Stimulated activated CD4-positive, alpha-beta T cell treated with anti-CD3 and anti-CD28 coated beads, Interleukin-12 subunit alpha, Interleukin-12 subunit beta, amount 100 ng/mL, for 24 hours (primary cell): ENCODE results near the gene MIGA1.
A peak's percentile ranks its signal among the peaks of the same experiment; 100 is the strongest.
"Not testable (repeated sequence)": the region's sequence is repeated elsewhere in the genome, so short reads cannot be mapped to it uniquely, and the experiment has no call there.

Source experiments
- DNase-seq, 2 experiments: peaks; one replicate each; pipeline ENCODE4 v3.0.0-alpha.2; 2020; ENCODE audit warnings: low read depth in 2 of 2

The MIGA1 gene, protein sequence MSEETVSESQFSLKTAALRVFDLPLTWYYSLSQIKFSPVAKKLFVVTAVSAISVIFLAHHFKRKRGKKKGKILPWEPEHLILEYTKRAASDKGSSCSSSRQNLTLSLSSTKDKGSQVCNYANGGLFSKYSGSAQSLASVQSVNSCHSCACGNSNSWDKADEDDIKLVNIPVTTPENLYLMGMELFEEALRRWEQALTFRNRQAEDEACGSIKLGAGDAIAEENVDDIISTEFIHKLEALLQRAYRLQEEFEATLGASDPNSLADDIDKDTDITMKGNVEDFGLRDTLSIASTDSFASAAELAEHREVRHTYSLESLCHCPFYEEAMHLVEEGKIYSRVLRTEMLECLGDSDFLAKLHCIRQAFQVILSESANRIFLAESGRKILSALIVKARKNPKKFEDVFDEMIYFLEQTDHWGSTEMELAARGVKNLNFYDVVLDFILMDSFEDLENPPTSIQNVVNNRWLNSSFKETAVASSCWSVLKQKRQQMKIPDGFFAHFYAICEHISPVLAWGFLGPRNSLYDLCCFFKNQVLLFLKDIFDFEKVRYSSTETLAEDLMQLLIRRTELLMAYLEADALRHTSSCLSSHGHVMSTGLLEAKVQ

DNA sequence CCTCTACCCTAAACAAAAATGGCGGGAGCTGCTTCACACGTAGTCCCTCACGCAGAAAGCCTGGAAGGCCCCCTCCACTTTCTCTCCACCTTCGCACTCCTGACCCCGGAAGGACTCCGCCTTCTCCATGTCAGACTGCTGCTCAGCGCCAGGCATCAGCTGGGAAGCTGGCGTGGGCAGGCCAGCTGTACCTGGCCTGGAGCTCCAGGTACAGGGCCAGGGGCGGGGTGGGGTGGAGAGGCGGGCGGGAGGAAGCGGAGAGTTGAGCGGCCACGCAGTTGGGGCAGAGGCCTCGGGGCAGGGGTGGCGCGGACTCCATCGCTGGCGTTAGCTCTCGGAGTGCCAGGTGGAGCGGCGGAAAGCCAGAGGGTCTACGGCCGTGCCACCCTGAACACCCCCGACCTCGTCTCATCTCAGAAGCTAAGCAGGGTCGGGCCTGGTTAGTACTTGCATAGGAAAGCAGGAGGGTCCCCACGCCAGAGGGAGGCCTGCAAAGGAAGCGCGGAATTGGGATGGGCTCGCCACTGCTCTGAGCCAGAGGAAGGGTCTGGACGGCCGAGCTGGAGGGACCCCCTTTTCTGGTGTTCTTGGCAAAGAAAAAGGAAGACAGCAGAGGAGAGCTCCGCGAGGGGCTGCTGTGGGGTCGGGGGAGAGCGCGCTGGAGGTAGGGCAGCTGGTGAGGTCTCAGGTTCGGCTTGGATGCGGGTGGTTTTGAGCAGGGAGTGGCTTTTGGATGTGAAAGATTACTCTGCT, at the start of gene MIGA1:
Gene MIGA1, plus strand, starts transcription at position 121 of the 753 bp plus-strand sequence. CDS start 3,604 bp downstream, outside the sequence.
- peak; percentile 67 to 81 for DNase-seq

DNA sequence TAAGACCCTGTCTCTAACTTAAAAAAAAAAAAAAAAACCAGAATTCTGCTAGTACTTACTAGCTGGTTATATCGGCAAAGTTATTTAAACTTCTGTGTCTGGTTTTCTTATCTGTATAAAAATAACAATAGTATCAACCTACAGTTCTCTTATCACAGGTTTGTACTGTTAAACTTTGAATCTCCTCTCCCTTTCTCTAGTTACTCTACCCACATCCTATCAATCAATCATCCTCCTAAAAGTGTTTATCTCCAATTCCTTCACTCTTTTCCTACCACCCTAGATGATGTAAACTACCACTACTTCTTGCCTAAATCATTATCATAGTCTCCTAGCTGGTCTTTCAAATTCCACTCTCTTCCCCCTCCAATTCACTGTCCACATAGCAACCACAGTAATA, 47.4 kb upstream of the MIGA1 start:
- no peak for DNase-seq

DNA sequence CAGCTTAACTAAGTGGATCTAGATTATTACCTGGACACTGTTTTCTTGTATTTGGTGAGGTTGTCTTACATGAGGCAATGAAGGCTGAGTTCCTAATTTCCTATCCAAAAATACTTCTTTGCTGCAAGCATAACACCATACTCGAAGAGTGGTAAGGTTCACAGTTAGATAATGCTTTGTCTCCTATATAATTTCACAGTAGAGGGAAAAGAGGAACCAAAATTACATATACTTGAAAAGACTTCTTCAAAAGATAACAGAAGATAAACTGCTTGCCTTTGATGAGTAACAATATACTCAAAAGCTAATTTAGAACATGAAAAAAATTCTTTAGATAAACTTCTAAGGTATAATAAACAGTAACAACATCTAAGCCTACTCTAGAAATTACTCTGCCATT, 40.2 kb upstream of the MIGA1 start:
- DNase-seq: no peak

DNA sequence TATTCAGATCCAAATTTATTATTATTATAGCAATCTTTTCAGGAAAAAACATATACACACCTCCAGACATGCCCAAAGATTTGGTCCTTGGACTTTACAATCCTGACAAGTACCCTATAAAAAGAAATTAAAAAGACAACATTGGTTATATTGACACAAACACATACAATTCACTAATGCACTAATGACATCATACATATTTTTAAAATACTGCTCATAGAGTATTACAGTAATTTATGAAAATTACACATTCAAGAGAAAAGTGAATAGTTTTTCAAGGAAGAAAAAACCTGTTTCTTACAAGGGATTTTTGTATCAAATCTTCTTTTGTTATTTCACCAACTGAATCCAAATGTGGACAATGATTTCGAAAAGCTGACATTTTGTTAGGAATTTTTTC, 38.1 kb upstream of the MIGA1 start:
- DNase-seq: no peak

DNA sequence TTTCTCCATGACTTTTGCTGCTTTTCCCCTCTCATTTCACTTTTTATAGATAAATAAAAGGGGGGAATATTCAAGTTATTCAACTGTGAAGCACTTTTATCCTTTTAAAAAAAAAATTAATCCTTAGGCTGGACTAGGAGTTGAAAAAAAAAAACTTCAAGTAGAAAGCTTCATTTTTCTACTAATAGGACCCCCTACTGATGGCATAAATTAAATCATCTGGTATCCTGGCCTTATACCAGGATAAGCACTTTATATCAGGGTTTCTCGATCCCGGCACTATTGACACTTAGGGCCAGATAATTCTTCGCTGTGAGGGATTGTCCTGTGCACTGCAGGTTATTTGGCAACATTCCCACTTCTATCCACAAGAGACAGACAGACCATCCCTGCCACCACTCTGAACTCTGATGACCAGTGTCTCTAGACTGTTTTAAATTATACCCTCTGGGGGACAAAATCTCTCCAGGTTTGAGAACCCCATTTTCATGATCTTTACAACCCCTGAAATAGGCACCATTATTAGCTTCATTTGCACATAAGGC, 37.4 kb upstream of the MIGA1 start:
- no peak for DNase-seq

DNA sequence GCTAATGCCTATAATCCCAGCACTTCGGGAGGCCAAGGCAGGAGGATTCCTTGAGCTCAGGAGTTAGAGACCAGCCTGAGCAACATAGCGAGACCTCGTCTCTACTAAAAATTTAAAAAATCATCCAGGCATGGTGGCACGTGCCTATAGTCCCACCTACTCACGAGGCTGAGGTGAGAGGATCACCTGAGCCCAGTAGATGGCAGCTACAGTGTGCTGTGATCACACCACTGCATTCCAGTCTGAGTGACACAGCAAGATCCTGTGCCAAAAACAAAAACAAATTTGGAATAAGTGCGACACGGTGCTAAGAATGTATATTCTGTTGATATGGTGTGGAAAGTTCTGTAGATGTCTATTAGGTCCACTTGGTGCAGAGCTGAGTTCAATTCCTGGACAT, 34.9 kb upstream of the MIGA1 start:
- DNase-seq: no peak

DNA sequence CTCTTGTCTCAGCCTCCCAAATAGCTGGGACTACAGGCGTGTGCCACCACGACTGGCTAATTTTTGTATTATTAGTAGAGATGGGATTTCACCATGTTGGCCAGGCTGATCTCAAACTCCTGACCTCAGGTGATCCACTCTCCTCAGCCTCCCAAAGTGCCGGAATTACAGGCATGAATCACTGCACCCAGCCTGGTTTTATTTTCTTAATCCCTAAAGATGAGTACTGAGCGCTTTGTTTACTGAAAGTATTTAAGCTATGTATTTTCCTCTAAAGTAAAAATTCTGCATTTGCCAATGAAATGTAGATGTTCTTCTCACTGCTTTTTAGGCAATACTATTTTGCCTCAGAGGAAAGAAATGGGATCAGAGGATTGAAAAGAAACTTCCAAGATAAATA, 30.0 kb upstream of the MIGA1 start:
- DNase-seq: not testable (repeated sequence)

DNA sequence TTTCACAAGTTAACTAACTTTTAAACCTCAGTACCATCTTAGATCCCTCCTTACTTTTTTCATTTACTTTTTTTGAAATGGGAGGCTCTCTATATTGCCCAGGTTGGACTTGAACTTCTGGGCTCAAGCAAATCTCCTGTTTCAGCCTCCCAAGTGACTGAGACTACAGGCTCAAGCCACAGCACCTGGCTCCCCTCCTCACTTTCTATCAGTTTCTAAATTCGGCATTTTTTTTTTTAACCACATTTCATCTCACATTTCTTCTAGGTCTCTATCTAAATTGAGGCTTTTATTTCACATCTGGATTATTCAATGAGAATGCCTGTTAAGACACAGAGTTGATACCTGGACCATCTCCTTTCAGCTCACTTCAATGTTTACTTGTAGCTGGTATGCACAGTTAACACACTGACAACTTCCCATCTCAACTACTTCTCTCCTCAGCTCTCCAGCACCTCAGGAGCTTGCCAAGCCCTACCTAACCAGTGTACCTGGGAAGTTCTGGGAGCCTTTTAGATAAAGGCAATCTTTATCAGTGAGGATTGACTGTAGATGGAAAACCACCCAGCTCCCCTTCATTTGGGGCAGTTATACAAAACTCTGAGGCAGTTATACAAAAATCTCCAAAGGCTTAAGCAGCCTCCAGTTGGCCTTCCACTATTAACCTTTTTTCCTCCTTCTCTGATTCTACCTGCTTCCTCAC, 23.2 kb upstream of the MIGA1 start:
- DNase-seq: no peak

DNA sequence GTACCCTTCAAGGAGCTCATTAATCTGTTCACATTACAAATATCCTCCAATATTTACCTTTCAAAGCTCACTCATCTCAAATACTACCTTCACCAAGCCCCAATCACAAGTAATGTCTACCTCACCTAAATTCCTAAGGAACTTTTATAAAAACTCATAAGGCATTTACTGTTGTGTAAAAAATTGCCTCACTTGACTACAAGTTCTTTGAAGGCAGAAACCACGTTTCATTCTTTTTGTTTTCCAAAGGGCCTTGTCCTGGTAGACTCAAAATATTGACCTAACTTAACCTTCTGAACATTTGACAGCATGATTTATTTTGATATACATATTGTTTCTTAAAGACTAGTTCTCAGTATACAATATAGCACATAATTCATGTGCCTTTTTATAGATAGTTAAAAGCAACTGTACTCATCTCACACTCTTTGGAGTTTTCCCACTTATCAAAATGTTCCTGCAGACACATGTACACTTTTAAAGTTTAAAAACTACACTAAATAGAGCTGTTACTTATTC, 22.3 kb upstream of the MIGA1 start:
- no peak for DNase-seq

DNA sequence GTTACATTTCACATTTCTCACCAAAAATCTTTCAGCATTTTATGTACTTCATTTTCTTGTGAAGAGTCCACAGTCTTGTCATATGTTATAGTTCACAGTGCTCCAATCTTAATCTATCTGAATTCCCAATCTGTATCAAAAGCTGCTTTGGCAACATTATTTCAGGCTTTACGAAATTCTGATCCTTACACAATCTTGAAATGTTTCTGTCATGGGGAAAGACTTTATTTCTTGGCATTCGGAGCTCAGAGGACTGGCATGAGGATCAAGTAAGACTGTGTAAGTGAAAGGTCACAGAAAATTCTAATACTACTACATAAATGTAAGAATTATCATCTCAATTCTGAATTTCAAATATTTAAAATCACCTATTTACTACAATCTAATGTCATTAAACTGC, 21.8 kb upstream of the MIGA1 start:
- DNase-seq: no peak

DNA sequence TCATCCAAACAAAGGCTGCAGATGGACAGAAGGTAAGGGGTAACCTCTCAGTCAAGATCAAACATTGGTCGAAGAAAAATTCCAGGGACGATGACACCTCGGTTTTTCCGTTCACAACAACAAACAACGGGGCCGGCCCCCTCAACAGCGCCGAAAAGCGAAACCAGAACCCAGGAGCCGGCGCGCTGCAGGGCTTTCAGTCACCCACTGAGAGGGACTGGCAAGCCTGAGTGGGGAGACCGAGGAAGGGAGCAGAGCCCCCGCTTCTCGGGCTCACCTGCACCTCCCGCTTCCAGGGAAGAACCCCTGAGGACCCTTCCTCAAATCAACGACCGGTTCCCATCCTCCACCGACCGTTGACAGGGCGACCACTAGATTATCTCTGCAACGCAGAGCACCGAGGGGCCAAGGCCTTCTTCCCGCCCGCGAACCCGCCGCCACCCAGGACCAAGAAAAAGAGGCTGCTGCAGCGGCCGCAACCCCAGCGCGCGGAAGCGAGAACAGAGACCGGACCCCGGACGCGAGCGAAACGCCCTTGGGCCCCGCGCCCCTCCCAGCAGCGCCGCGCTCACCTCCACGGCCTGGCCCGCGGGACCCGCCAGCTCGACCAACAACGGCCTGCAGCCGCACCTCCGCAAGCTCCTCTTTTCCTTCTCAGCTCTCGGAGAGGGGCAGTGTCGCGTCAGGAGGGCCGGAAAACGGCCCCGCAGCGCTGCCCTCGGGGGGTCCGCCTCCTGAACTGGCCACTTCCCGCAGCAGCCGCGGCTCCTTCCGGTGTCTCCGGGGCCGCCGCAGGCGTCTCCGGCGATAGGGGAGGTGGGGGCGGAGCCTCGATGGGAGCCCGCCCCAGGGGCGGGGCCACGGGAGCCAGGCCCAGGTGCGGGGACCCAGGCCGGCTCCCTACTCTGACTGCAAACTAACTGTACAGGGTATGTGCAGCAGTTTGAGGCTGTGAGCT, 20.1 kb upstream of the MIGA1 start, which contains the start of gene USP33:
Gene USP33, minus strand, starts transcription at position 782 of the 958 bp plus-strand sequence. CDS start 18,155 bp downstream, outside the sequence.
- DNase-seq: peak; percentile 72 to 86

DNA sequence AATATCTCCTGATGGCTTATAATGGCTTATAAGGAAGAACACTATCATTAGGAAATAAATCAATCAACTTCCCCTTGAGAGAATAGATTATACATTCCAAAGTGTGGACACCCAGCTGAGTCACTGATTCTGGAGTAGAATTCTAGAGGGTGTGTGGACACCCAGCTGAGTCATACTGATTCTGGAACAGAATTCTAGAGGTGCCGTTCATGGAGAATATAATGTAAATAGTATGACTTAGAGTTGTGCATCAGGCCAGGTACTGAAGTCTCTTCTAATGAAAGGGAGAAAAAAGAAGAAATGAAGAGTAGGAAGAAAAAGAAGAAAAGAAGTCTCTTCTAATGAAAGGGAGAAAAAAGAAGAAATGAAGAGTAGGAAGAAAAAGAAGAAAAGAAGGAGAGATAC, 17.4 kb upstream of the MIGA1 start:
- DNase-seq: no peak

DNA sequence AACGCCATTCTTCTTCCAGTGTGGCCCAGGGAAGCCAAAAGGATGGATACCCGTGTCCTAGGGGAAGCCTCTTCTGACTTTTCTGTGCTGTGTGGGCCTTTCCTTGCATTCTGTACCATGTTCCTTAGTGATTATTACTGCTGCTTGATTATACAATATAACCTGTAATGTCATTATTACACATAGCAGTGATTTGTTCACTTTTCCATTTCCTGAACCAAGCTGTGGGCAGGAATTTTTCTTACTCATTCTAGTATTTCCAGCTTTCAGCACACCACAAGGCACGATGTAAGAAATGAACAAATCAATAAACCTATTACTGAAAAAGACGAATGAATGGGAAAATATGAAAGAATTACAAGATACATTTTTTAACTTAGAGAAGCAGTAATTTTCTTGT, 11.4 kb upstream of the MIGA1 start:
- DNase-seq: no peak

DNA sequence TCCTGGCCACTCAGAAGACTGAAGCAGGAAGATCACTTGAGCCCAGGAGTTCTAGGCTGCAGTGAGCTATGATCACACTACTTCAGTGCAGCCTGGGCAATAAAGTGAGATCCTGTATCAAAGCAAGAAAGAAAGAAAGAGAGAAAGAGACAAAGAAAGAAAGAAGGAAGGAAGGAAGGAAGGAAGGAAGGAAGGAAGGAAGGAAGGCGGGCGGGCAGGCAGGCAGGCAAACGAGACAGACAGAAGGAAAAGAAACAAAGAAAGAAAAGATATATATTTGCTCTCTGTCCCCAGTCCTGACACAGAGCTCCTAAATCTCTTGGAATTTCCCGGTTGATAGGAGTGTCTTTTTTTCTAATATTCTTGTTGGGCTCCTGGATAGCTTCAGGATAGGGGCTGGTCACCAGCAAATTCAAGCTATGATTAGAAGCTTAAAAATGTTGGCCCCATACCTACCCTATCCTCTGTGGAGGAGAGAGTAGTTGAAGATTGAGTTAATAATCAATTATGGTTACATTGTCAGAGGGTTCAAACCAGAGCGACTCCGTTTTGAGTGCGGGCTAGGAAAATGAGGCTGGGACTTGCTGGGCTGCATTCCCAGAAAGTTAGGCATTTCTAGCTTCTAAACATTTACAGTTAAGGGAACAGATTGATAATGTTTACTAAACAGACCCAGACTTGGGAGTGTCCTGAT, 3.3 kb upstream of the MIGA1 start:
- no peak for DNase-seq

DNA sequence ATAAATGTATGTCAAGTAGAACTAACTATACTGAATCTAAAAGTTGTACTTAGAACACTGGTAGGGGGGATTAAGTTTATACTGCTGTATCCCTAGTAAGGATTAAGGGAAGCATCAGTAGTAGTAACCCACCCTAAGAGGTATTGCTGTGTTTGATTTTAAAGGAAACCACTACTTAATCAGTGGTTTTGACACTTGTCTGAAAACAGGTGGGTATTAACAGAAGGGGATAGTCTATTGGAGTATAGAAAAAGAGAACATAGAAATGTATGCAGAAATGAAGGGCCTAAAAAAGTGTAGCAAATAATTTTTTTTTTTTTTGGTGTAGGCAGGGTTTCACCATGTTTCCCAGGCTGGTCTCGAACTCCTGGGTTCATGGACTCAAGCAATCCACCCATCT, 2.2 kb downstream of the MIGA1 start:
- DNase-seq: no peak

DNA sequence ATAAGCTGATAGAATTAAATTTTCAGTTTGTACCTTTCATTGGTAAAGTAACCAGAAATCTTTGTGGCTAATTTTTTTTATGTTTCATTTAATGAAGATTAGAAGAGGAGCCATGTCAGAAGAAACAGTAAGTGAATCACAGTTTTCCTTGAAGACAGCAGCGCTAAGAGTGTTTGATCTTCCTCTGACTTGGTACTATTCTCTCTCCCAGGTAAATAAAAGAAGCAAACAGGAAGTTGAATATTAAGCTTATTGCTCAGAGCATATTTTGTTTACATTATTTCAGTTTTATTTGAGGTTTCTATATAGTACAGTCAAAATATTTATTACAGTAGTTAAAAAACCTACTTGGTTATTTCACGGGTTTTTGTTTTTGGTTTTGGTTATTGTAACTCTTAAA, 3.7 kb downstream of the MIGA1 start:
- no peak for DNase-seq

DNA sequence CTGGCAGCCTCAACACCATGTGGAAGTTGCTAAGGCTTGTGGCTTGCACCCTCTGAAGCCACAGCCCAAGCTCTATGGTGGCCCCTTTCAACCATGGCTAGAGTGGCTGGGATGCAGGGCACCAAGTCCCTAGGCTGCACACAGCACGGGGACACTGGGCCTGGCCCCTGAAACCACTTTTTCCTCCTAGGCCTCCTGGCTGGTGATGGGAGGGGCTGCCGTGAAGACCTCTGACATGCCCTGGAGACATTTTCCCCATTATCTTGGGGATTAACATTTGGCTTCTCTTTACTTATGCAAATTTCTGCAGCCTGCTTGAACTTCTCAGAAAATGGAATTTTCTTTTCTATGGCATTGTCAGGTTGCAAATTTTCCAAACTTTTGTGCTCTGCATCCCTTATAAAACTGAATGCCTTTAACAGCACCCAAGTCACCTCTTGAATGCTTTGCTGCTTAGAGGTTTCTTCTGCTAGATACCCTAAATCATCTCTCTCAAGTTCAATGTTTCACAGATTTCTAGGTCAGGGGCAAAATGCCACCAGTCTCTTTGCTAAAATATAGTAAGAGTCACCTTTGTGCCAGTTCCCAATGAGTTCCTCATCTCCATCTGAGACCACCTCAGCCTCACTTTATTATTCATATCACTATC, 6.8 kb downstream of the MIGA1 start:
- DNase-seq: not testable (repeated sequence)

DNA sequence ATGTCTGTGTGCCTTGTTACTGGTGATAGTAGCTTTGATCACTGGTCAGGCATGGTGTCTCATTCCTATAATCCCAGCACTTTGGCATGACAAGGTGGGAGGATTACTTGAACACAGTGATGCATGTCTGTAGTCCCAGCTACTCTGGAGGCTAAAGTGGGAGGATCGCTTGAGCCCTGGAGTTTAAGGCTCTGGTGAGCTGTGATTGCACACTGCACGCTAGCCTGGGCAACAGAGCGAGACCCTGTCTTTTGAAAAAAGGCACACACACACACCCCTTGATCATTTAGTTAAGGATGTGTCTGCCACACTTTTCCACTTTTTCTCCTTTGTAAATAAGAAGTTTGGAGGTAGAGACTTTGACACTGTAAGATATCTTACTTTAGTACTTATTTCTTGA, 15.1 kb downstream of the MIGA1 start:
- no peak for DNase-seq
